ENCODE measurements around the gene RGS12.

The RGS12 gene

DNA sequence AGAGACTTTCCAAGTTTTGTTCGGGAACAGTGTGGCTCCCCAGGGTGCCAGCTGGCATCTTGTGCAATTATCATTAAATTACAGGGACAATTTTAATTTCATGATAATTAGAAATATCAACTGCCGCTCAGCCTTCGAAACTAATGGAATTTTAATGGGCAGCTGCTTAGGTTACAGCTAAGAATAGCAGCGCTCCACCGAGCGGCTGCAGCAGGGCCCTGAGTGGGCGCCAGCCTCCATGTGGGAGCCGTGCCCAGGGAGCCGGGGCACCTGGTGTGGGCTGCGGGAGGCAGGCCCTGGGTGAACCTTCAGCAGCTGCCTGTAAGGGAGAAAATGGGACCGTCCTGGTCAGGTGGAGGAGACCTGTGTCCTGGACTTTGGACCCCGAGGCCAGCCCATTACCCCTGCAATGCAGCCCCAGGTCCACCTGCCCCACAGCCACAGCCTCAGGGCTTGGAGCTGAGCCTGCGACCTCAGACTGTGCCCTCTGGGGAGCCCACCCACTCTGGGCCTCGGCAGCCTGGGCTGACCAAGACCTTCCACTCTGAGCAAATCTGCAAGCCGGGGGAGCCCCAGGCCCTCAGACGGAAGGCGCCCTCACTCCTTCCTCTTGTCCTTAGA is 22.7 kb upstream of the RGS12 start:
- H3K27ac ChIP-seq, result no peak overlapping the region
- TF ChIP-seq ZFX (IDR thresholded peaks at IDR 0.05; ENCODE audit: borderline replicate concordance), result no peak
- TF ChIP-seq, protein P1, sequence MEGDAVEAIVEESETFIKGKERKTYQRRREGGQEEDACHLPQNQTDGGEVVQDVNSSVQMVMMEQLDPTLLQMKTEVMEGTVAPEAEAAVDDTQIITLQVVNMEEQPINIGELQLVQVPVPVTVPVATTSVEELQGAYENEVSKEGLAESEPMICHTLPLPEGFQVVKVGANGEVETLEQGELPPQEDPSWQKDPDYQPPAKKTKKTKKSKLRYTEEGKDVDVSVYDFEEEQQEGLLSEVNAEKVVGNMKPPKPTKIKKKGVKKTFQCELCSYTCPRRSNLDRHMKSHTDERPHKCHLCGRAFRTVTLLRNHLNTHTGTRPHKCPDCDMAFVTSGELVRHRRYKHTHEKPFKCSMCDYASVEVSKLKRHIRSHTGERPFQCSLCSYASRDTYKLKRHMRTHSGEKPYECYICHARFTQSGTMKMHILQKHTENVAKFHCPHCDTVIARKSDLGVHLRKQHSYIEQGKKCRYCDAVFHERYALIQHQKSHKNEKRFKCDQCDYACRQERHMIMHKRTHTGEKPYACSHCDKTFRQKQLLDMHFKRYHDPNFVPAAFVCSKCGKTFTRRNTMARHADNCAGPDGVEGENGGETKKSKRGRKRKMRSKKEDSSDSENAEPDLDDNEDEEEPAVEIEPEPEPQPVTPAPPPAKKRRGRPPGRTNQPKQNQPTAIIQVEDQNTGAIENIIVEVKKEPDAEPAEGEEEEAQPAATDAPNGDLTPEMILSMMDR (IDR thresholded peaks at IDR 0.05), result no peak

DNA sequence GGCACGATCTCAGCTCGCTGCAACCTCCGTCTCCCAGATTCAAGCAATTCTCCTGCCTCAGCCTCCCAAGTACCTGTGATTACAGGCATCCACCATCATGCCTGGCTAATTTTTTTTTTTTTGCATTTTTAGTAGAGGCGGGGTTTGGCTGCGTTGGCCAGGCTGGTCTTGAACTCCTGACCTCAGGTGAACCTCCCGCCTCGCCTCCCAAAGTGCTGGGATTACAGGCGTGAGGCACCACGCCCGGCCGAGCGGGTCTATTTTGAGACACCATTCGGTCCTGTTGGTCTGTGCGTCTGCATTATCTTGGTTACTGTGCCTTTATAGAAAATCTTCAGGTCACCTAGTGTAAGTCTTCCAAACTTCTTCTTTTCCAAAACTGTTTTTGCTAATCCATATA is 21.7 kb upstream of the RGS12 start:
- TF ChIP-seq ZFX (IDR thresholded peaks at IDR 0.05; ENCODE audit: borderline replicate concordance), result no peak
- TF ChIP-seq, protein P1 (IDR thresholded peaks at IDR 0.05), result no peak
- H3K27ac ChIP-seq, result no peak overlapping the region

DNA sequence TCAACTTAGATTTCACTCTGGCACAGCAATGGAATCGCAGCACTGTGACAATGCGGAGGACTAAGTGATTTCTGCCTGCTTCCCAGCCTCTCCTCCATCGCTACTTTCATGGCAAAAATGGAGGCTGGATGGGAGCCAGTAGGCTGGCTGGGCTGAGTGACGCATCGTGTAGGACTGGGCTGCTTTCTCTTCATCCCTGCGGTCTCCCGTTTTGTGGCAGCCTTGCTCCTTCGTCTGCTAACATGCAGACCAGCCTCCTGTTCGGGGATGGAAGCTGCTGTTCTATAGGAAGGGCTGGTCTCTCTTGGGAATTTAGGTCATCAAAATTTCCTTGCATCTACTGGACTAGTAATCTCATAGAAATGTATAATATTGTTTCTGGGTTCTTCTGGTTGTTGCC is 15.8 kb upstream of the RGS12 start:
- H3K27ac ChIP-seq, result no peak overlapping the region
- TF ChIP-seq, protein P1 (IDR thresholded peaks at IDR 0.05), result no peak
- no peak for TF ChIP-seq ZFX (IDR thresholded peaks at IDR 0.05; ENCODE audit: borderline replicate concordance)

DNA sequence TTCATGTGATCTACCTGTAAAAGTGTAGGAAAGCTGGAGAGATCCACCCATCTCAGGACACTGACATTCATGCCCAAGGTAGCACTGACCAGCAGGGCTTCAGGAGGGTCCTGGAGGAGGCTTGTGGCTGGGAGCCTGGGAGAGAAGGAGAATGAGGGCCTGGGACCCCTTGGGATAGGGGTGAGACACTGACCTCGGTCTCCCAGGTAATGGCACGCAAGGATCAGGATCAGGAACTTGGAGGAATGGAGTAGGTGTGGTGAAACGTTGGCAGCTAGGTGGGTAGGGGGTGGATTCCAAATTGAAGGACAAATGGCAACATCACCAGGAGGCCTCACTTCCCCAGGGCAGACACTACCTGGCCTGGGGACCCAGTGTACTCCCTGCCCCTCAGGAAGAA is 12.4 kb upstream of the RGS12 start:
- no peak overlapping the region for H3K27ac ChIP-seq
- TF ChIP-seq, protein P1 (IDR thresholded peaks at IDR 0.05), result no peak
- no peak for TF ChIP-seq ZFX (IDR thresholded peaks at IDR 0.05; ENCODE audit: borderline replicate concordance)

DNA sequence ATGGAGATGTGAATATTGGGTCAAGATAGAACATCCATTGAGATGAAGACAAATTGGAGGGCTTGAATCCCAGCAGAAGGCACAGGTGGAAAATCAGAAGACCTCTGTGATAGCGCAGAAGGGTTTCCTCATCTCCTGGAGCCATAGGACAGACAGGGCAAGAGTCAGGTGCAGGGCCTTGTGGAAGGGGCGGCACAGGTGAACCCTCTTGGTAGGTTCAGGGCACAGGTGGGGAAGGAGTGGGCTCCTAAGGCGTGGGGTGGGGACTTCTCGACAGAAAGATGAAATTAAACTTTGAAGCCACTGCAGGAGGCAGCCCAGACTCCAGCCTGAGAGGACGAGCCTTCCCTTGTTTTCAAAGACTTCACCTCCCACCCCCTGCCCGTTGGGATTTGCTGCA is 9.3 kb upstream of the RGS12 start:
- TF ChIP-seq, protein P1 (IDR thresholded peaks at IDR 0.05), result no peak
- TF ChIP-seq ZFX (IDR thresholded peaks at IDR 0.05; ENCODE audit: borderline replicate concordance), result no peak
- no peak overlapping the region for H3K27ac ChIP-seq

DNA sequence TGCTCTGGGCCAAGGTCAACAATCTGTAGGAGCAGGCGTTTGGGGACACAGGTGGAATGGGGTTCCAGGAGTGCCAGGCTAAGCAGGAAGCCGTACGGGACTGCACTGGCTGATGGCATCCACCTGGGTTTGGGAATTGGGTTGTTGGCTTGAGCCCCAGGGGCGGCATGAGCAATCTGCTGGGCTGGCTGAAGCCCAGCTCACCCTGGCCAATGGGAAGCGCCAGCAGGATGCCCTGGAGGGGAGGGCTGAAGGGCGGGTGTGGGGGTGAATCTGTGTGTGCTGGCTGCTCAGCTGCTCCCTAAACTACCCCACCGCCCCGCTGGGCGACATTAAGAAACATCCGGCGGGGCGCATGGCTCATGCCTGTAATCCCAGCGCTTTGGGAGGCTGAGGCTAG is 8.9 kb upstream of the RGS12 start:
- no peak overlapping the region for H3K27ac ChIP-seq
- no peak for TF ChIP-seq ZFX (IDR thresholded peaks at IDR 0.05; ENCODE audit: borderline replicate concordance)
- TF ChIP-seq, protein P1 (IDR thresholded peaks at IDR 0.05), result no peak

DNA sequence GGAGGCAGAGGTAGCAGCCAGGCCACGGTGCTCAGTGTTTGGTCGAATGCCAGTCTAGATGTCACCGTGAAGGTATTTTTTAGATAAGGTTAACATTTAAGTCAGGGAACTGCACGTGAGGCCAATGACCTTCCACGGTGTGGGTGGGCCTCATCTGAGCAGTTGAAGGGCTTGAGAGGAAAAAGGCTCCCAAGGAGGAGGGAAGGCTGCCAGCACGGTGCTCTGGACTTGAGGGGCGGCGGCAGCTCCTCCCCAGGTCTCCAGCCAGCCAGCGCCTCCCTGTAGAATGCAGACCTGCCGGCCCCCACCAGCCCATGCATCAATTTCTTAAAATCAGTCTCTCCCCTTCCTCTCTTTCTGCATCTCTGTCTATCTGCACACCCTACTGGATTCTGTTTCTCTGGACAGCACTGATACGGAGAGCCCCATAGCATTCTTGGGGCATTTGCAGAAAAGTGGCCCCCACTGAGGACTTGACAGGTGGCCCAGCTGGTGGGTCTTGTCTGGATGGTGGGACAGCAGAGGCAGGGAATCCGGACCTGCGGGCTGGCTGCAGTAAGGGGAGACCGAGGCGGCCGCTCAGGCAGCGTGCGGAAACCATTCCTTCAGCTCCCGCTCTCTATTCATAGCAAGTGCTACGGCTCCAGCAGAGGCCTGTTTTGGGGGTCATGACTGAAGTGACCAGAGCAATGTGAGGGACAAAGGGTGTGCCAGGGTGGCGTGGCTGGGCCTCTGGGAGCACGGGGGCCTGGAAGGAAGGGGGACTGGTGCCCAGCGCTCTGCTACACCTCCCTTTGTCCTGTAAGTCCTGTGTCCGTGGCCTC is 7.9 kb upstream of the RGS12 start:
- TF ChIP-seq ZFX (IDR thresholded peaks at IDR 0.05; ENCODE audit: borderline replicate concordance), result no peak
- TF ChIP-seq, protein P1 (IDR thresholded peaks at IDR 0.05), result no peak
- no peak overlapping the region for H3K27ac ChIP-seq
